Ascending aorta (tissue), 2 donors: Measurements from ENCODE around the gene HIGD1A. TPM values are rescaled to one million over a fixed set of nuclear protein-coding genes. Genes with fewer than 3 reads are reported as not detected.

Source experiments
- DNase-seq, 2 donors: peaks; one replicate each; pipeline ENCODE4 v3.0.0-alpha.2; 2019; ENCODE audit warnings: low spot score in 2 of 2
- H3K27ac ChIP-seq, 2 donors: fragments of 200-600 bp; sonication (generic); one replicate each; pipeline ENCODE4 v1.5.1; 2016 to 2017; ENCODE audit warnings: mild to moderate bottlenecking in 1 of 2
- H3K27me3 ChIP-seq: fragments of 200-600 bp; sonication (generic); one replicate; pipeline ENCODE4 v1.5.1; 2017
- H3K36me3 ChIP-seq, 2 donors: fragments of 200-600 bp; sonication (generic); one replicate each; pipeline ENCODE4 v1.5.1; 2016
- H3K4me1 ChIP-seq, 2 donors: fragments of 200-600 bp; sonication (generic); one replicate each; pipeline ENCODE4 v1.5.1; 2016 to 2017; ENCODE audit warnings: mild to moderate bottlenecking in 1 of 2
- H3K4me3 ChIP-seq, 2 donors: fragments of 200-600 bp; sonication (generic); one replicate each; pipeline ENCODE4 v1.5.1; 2016 to 2017; ENCODE audit warnings: mild to moderate bottlenecking in 1 of 2
- H3K9me3 ChIP-seq, 2 donors: fragments of 200-600 bp; sonication (generic); one replicate each; pipeline ENCODE4 v1.5.1; 2016
- CTCF ChIP-seq, 3 experiments: fragments of 200-600 bp in 2 of 3; fragments of 450-650 bp in 1 of 3; sonication (generic) in 2 of 3; IDR thresholded peaks; one replicate each; pipeline ENCODE4 v1.5.1; 2016 to 2019; ENCODE audit warnings: antibody characterized with exemption in 3 of 3, mild to moderate bottlenecking in 1 of 3, moderate library complexity in 1 of 3
- intact Hi-C: fragments of 100-400 bp; cut with DNase I; formaldehyde crosslinking; loops from one replicate; pipeline ENCODE4 v1.15.1; 2023
- total RNA-seq: library from RNA; depleted of rRNA; stranded (reverse); fragments of >200 nt; gene quantifications from one replicate; pipeline ENCODE4 v1.1.0, GENCODE V29; 2016

HIGD1A gene
- total RNA-seq, 1 donor from 2014 or later, result 109 TPM

DNA sequence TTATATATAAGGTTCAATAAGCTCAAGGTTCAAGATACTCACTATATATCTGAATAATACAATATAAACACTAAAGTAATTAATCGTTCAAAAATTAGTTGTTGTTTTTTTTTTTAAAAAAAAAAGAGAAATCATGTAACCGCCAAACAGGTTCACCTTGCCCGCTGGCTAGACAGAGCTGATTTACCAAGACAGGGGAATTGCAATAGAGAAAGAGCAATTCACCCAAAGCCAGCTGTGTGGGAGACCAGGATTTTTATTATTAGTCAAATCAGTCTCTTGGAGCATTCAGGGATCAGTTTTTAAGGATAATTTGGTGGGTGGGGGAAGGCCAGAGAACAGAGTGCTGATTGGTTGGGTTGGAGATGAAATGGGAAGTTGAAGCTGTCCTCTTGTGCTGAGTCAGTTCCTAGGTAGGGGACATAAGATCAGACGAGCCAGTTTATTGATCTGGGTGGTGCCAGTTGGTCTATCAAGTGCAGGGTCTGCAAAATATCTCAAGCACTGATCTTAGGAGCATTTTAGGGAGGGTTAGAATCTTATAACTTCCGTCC, 7.9 kb downstream of the HIGD1A start:
- DNase-seq, result no peak
- no peaks in the 10 kb centered on the region for H3K9me3 ChIP-seq
- no peaks in the 10 kb centered on the region for H3K27me3 ChIP-seq
- H3K27ac ChIP-seq, result no peak overlapping the region
- peaks cover 0 to 10% of the 10 kb centered on the region in 2 donors for H3K4me1 ChIP-seq
- no peak for TF ChIP-seq CTCF (IDR thresholded peaks at IDR 0.05)
- no peak overlapping the region for H3K4me3 ChIP-seq
- intact Hi-C loops, result no loop called here
- H3K36me3 ChIP-seq, result peaks cover 9 to 15% of the 10 kb centered on the region in 2 donors

GRCh38 chr3:42795621-42796181, 8.6 kb downstream of the HIGD1A start:
- no peak for DNase-seq
- H3K27ac ChIP-seq, result no peak overlapping the region
- H3K4me1 ChIP-seq, result peaks cover 0 to 8% of the 10 kb centered on the region in 2 donors
- no peaks in the 10 kb centered on the region for H3K27me3 ChIP-seq
- H3K36me3 ChIP-seq, result peaks cover 10 to 15% of the 10 kb centered on the region in 2 donors
- TF ChIP-seq CTCF (IDR thresholded peaks at IDR 0.05), result no peak
- no peak overlapping the region for H3K4me3 ChIP-seq
- H3K9me3 ChIP-seq, result no peaks in the 10 kb centered on the region
- intact Hi-C loops, result no loop called here

DNA sequence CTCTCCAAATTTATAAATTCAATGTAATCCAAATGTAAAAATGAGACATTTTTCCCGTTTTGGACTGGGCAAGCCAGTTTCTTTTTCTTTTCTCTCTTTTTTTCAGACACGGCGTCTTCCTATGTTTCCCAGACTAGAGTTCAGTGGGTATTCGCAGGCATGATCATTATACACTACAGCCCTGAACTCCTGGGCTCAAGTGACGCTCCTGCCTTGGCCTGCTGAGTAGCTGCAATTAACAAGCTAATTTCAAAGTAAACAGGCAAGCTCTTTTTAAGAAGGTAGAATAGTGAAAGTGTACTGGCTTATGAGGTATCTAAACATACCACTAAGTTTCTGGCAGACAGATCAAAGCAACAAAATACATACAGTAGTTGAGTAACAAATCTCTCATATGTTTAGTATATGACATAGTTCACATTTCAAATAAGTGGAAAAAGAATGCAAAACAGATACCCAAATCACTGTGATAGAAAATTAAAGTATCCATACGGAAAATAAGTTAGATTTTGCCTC, 13.5 kb downstream of the HIGD1A start:
- Histone ChIP-seq H3K9me3 (no peaks in the 10 kb centered on the region), H3K4me1 (no peaks in the 10 kb centered on the region), H3K36me3 (peaks cover 20 to 25% of the 10 kb centered on the region in 2 donors), H3K4me3 (no peak overlapping the region), H3K27ac (no peak overlapping the region), H3K27me3 (no peaks in the 10 kb centered on the region)
- no peak for DNase-seq
- TF ChIP-seq CTCF (IDR thresholded peaks at IDR 0.05), result no peak
- intact Hi-C loops, result no loop called here

DNA sequence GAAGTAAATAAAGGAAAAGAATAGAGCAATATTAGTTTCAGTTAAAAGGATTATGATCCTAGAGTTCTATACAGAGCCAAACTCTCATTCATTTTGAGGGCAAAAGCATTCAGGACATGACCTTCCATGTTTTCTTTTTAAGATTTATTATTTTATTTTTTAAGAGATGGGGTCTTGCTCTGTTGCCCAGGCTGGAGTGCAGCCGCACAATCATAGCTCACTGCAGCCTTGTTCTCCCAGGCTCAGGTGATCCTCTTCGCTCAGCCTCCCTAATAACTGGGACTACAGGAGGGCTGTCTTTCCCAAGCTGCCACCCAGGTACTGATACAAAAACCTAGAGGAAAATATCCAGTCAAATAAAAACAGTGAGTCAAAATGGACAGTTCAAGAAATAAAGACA, 17.7 kb downstream of the HIGD1A start:
- no peaks in the 10 kb centered on the region for H3K9me3 ChIP-seq
- no peak for DNase-seq
- H3K27ac ChIP-seq, result no peak overlapping the region
- TF ChIP-seq CTCF (IDR thresholded peaks at IDR 0.05), result no peak
- H3K4me1 ChIP-seq, result no peaks in the 10 kb centered on the region
- no peak overlapping the region for H3K4me3 ChIP-seq
- peaks cover 12 to 32% of the 10 kb centered on the region in 2 donors for H3K36me3 ChIP-seq
- no peaks in the 10 kb centered on the region for H3K27me3 ChIP-seq
- intact Hi-C loops, result no loop called here

DNA sequence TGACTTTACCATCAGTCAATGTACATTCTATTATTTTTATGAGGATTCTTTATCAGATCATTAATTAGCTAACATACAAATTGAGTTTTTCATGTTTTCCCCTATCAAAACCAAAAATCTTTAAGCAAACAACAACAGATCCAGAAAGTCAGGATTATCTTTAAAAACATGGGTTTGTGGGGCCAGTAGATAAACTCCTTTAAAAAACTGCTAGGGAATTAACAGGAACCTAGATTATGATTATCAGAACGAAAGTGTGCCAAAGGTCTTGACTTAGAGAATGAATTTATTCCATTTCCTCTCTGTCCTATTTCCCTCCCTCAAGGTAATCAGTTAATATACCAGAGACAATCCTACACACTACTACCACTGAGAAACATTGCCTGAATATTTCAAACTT, 18.1 kb downstream of the HIGD1A start:
- Histone ChIP-seq H3K27me3 (no peaks in the 10 kb centered on the region), H3K36me3 (peaks cover 12 to 32% of the 10 kb centered on the region in 2 donors), H3K4me1 (no peaks in the 10 kb centered on the region), H3K27ac (no peak overlapping the region), H3K9me3 (no peaks in the 10 kb centered on the region), H3K4me3 (no peak overlapping the region)
- intact Hi-C loops, result no loop called here
- DNase-seq, result no peak
- no peak for TF ChIP-seq CTCF (IDR thresholded peaks at IDR 0.05)
